Osteoblast (primary cell): ENCODE results near the gene TNFRSF19. TPM values are rescaled to one million over a fixed set of nuclear protein-coding genes. Genes with fewer than 3 reads are reported as not detected.

Experiments
- DNase-seq: peaks from one replicate; pipeline ENCODE4 v3.0.0; 2011; ENCODE audit warnings: low spot score, mixed read lengths; ENCODE audit not compliant: insufficient read length; ENCODE audit errors: missing footprints
- H2AFZ ChIP-seq: 2 replicates; pipeline ENCODE4 v1.6.0; 2011; ENCODE audit warnings: mild to moderate bottlenecking, low read length
- H3K27ac ChIP-seq: 2 replicates; pipeline ENCODE4 v1.5.1; 2011; ENCODE audit warnings: mild to moderate bottlenecking, low read depth, low read length, moderate library complexity
- H3K27me3 ChIP-seq: 2 replicates; pipeline ENCODE4 v1.6.0; 2012; ENCODE audit warnings: mild to moderate bottlenecking, control low read depth, inconsistent platforms, low read length, moderate library complexity; ENCODE audit not compliant: insufficient read depth
- H3K36me3 ChIP-seq: 2 replicates; pipeline ENCODE4 v1.5.1; 2011; ENCODE audit warnings: mild to moderate bottlenecking, low read length, control low read depth, moderate library complexity; ENCODE audit not compliant: insufficient read depth
- H3K4me1 ChIP-seq: 2 replicates; pipeline ENCODE4 v1.5.1; 2011; ENCODE audit warnings: mild to moderate bottlenecking, low read length, control low read depth, moderate library complexity; ENCODE audit not compliant: insufficient read depth
- H3K4me2 ChIP-seq: 2 replicates; pipeline ENCODE4 v1.6.0; 2011; ENCODE audit warnings: mild to moderate bottlenecking, low read length; ENCODE audit not compliant: insufficient read depth
- H3K4me3 ChIP-seq: fragments of 200-600 bp; sonication (generic); 3 replicates; pipeline ENCODE4 v1.5.1; 2012; ENCODE audit warnings: mild to moderate bottlenecking, low read length, inconsistent platforms; ENCODE audit not compliant: insufficient read depth
- H3K79me2 ChIP-seq: 2 replicates; pipeline ENCODE4 v1.6.0; 2012; ENCODE audit warnings: mild to moderate bottlenecking, low read length, control low read depth, inconsistent platforms; ENCODE audit not compliant: insufficient read depth
- H3K9me3 ChIP-seq: 2 replicates; pipeline ENCODE4 v1.5.1; 2011; ENCODE audit warnings: low read depth, low read length, control low read depth
- H4K20me1 ChIP-seq: 2 replicates; pipeline ENCODE4 v1.6.0; 2012; ENCODE audit warnings: mild to moderate bottlenecking, low read length, control low read depth; ENCODE audit not compliant: insufficient read depth
- total RNA-seq: library from RNA; depleted of rRNA; stranded (reverse); fragments of >200 nt; gene quantifications from 2 replicates; pipeline ENCODE4 v1.2.3, GENCODE V29; 2012
- TF ChIP-seq, protein P1 (sequence below): IDR thresholded peaks from 2 replicates; pipeline ENCODE4 v1.5.1; 2011; ENCODE audit warnings: mild to moderate bottlenecking, low read depth, low read length, moderate library complexity; ENCODE audit errors: extremely low read depth

The TNFRSF19 gene
- total RNA-seq, 1 donor, result 73.8 TPM

DNA sequence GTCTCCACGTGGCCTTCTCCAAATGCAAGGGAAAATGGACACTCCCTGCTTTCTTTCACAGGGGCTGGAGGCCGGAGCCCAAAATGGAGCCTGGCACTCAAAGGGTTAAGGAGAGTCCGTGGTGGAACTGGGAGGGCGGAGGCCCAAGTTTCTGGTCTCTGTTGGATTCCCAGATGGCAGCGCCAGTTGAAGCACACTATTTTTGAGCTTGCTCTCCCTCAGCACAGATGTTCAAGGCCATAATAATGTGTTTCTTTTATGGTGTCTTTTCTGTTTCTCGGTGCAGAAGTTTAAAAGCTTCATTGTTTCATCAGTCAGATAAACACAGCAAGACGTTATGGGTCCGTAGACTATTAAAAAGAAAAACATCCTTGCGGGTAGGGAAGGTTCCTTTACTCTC is 67.6 kb downstream of the TNFRSF19 start:
- Histone ChIP-seq H2AFZ (no peak overlapping the region), H4K20me1 (no peaks in the 10 kb centered on the region), H3K9me3 (no peaks in the 10 kb centered on the region), H3K4me3 (no peak overlapping the region), H3K27ac (no peak overlapping the region), H3K4me1 (peaks cover 5% of the 10 kb centered on the region), H3K27me3 (no peaks in the 10 kb centered on the region), H3K4me2 (no peak overlapping the region), H3K36me3 (peaks cover 1% of the 10 kb centered on the region), H3K79me2 (no peaks in the 10 kb centered on the region)
- DNase-seq, result no peak
- TF ChIP-seq, protein P1, sequence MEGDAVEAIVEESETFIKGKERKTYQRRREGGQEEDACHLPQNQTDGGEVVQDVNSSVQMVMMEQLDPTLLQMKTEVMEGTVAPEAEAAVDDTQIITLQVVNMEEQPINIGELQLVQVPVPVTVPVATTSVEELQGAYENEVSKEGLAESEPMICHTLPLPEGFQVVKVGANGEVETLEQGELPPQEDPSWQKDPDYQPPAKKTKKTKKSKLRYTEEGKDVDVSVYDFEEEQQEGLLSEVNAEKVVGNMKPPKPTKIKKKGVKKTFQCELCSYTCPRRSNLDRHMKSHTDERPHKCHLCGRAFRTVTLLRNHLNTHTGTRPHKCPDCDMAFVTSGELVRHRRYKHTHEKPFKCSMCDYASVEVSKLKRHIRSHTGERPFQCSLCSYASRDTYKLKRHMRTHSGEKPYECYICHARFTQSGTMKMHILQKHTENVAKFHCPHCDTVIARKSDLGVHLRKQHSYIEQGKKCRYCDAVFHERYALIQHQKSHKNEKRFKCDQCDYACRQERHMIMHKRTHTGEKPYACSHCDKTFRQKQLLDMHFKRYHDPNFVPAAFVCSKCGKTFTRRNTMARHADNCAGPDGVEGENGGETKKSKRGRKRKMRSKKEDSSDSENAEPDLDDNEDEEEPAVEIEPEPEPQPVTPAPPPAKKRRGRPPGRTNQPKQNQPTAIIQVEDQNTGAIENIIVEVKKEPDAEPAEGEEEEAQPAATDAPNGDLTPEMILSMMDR, result no peak

DNA sequence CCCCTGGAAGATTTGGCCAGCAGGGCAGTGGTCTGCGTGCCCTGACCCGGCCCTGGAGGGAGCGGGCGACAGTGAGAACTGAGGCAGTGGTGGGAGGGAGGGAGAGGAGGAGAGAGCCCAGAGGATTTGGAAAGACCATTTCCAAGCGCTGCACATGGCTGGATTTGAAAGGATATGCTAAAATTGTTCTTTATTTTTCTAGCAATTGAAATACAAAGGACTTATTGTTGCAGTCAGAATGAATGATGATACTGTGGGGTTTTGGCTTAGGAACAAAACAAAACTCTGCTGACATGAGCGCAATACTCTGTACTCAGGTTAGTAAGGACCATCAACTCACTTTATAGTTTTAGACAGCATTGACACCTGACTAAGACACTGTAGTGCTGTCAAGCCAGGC is 69.5 kb downstream of the TNFRSF19 start:
- H3K9me3 ChIP-seq, result no peaks in the 10 kb centered on the region
- H3K4me3 ChIP-seq, result no peak overlapping the region
- no peaks in the 10 kb centered on the region for H3K27me3 ChIP-seq
- H3K36me3 ChIP-seq, result no peaks in the 10 kb centered on the region
- H3K4me1 ChIP-seq, result peaks cover 19% of the 10 kb centered on the region
- no peaks in the 10 kb centered on the region for H3K79me2 ChIP-seq
- TF ChIP-seq, protein P1, result no peak
- H4K20me1 ChIP-seq, result no peaks in the 10 kb centered on the region
- no peak overlapping the region for H2AFZ ChIP-seq
- no peak overlapping the region for H3K4me2 ChIP-seq
- no peak overlapping the region for H3K27ac ChIP-seq
- DNase-seq, result no peak

DNA sequence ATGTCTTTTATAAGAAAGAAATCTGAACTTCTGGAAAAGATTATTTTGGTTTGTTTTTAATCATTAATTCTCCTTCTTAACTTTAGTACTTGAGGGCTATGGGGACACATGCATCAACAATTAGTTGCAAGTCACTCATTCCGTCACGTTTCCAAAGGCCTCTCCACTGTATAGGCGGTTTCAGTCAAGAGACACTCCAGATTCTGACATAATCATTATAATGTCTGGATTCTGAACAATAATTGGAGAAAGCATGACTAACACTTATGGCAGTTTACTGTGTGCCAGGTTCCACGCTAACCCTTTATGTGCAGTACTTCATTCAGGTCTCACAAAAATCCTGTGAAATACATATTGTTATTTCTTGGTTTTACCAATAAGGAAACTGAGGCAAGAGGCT is 71.9 kb downstream of the TNFRSF19 start:
- Histone ChIP-seq H3K4me1 (peaks cover 21% of the 10 kb centered on the region), H4K20me1 (no peaks in the 10 kb centered on the region), H3K36me3 (no peaks in the 10 kb centered on the region), H3K27ac (no peak overlapping the region), H3K4me2 (no peak overlapping the region), H2AFZ (no peak overlapping the region), H3K27me3 (no peaks in the 10 kb centered on the region), H3K4me3 (no peak overlapping the region), H3K79me2 (no peaks in the 10 kb centered on the region), H3K9me3 (no peaks in the 10 kb centered on the region)
- TF ChIP-seq, protein P1, result no peak
- DNase-seq, result no peak

DNA sequence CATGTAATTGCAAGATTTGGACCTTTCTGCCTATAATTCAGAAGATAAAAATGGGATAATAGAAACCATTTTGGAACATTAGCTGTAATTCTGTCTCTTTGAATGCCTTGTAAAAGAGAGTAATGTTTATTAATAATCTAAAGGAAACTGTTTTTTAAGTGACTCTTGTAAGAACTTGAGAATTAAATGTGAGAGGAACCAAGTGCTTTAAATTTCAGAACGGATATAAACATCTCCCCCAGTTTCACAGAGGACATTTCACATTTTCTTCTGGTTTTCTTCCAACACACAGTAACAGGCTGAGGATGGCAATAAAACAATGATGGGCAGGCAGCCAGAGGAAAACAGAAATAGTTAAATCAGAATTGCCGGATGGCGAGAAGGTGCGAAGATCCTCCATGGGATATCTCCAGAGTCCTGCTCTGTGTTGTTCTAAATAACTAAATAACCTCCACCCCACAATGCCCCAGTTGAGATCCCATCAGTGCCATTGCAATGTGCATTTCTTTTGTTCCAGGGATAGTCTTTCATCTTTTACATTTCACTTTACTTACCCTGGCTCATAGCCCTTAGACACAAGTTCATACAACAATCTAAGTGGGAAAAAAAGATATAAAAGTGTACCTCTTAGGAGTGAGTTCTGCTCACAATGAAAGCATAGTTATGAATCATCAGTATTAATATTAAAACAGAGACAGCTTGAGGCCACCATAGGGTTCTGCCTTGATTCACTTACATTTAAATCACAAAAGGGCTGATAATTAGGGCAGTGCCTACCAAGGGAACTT is 73.3 kb downstream of the TNFRSF19 start:
- Histone ChIP-seq H3K27ac (peak overlapping the region; percentile 40), H3K36me3 (no peaks in the 10 kb centered on the region), H4K20me1 (no peaks in the 10 kb centered on the region), H2AFZ (no peak overlapping the region), H3K4me2 (no peak overlapping the region), H3K79me2 (no peaks in the 10 kb centered on the region), H3K4me1 (peaks cover 21% of the 10 kb centered on the region), H3K4me3 (no peak overlapping the region), H3K9me3 (no peaks in the 10 kb centered on the region), H3K27me3 (no peaks in the 10 kb centered on the region)
- no peak for DNase-seq
- TF ChIP-seq, protein P1, result no peak
